B cell (primary cell): Measurements from ENCODE around the gene SLC2A13. TPM values are rescaled to one million over a fixed set of nuclear protein-coding genes. Genes with fewer than 3 reads are reported as not detected.

ENCODE experiments used
- ATAC-seq: fragments of 200-7000 bp; cut with Tn5 transposase; one replicate; pipeline ENCODE4 v1.10.0; 2021; ENCODE audit warnings: low read depth, mild to moderate bottlenecking, moderate number of reproducible peaks, moderate library complexity
- CTCF ChIA-PET: fragments of 350-600 bp; sonication (Branson Sonifier 250); formaldehyde crosslinking; loops from one replicate; lab custom pipeline; 2021; ENCODE audit warnings: antibody characterized with exemption, inconsistent platforms; lab: Charles Lee
- POLR2A ChIA-PET: fragments of 350-600 bp; sonication (Branson Sonifier 250); formaldehyde crosslinking; loops from one replicate; lab custom pipeline; 2021; ENCODE audit warnings: antibody characterized with exemption; lab: Charles Lee
- DNase-seq: peaks from one replicate; pipeline ENCODE4 v3.0.0; 2013
- H2AFZ ChIP-seq: 2 replicates; pipeline ENCODE4 v1.6.1; 2012; ENCODE audit warnings: mild to moderate bottlenecking, low read depth, low read length; ENCODE audit not compliant: insufficient read depth, poor library complexity, severe bottlenecking
- H3K27ac ChIP-seq, 2 donors: 1 replicate in 1 of 2; 2 replicates in 1 of 2; pipeline ENCODE4 v1.5.1; 2012 to 2013; ENCODE audit warnings: low read length in 2 of 2, mild to moderate bottlenecking in 2 of 2, moderate library complexity in 1 of 2
- H3K27me3 ChIP-seq, 4 experiments: fragments of 200-600 bp in 1 of 4; sonication (generic) in 1 of 4; replicated peaks in 1 of 4; 1 replicate in 2 of 4; 2 replicates in 2 of 4; pipeline versions ENCODE4 v1.6.1 to v1.7.0; 2013 to 2016; ENCODE audit warnings: low read length in 3 of 4, mild to moderate bottlenecking in 2 of 4, mixed read lengths in 1 of 4, moderate library complexity in 1 of 4; ENCODE audit not compliant: insufficient read depth in 4 of 4, control insufficient read depth in 3 of 4; ENCODE audit errors: control extremely low read depth in 1 of 4
- H3K36me3 ChIP-seq, 2 experiments: replicated peaks in 1 of 2; 1 replicate in 1 of 2; 2 replicates in 1 of 2; pipeline versions ENCODE4 v1.6.1 to v1.7.1; 2013; ENCODE audit warnings: low read length in 1 of 2; ENCODE audit not compliant: insufficient read depth in 2 of 2, control insufficient read depth in 1 of 2; ENCODE audit errors: control extremely low read depth in 1 of 2, extremely low read depth in 1 of 2
- H3K4me1 ChIP-seq, 2 donors: fragments of 200-600 bp in 1 of 2; sonication (generic) in 1 of 2; 1 replicate in 1 of 2; 2 replicates in 1 of 2; pipeline versions ENCODE4 v1.5.1 to v1.6.1; 2013 to 2017; ENCODE audit warnings: low read length in 2 of 2; ENCODE audit not compliant: control insufficient read depth in 2 of 2, insufficient read depth in 2 of 2
- H3K4me2 ChIP-seq: replicated peaks from 2 replicates; pipeline ENCODE3; 2012; ENCODE audit warnings: mild to moderate bottlenecking, low read depth, low read length; ENCODE audit not compliant: poor library complexity, severe bottlenecking
- H3K4me3 ChIP-seq, 5 experiments: fragments of 200-600 bp in 1 of 5; sonication (generic) in 1 of 5; 1 replicate in 3 of 5; 2 replicates in 2 of 5; pipeline versions ENCODE4 v1.5.1 to v1.7.0; 2011 to 2016; ENCODE audit warnings: low read length in 4 of 5, mild to moderate bottlenecking in 4 of 5, low read depth in 2 of 5, control low read depth in 1 of 5, moderate library complexity in 1 of 5; ENCODE audit not compliant: insufficient read depth in 1 of 5; ENCODE audit errors: control extremely low read depth in 1 of 5, extremely low read depth in 1 of 5
- H3K79me2 ChIP-seq: fragments of 200-600 bp; sonication (generic); one replicate; pipeline ENCODE4 v1.6.0; 2016; ENCODE audit warnings: low read length; ENCODE audit not compliant: control insufficient read depth, insufficient read depth
- H3K9ac ChIP-seq: fragments of 200-600 bp; sonication (generic); 2 replicates; pipeline ENCODE4 v1.6.1; 2017; ENCODE audit warnings: mild to moderate bottlenecking, low read length, moderate library complexity
- H3K9me3 ChIP-seq, 3 donors: one replicate each; pipeline versions ENCODE4 v1.6.1 to v1.7.1; 2013; ENCODE audit warnings: low read length in 2 of 3; ENCODE audit not compliant: control insufficient read depth in 2 of 3, insufficient read depth in 1 of 3; ENCODE audit errors: control extremely low read depth in 1 of 3
- H4K20me1 ChIP-seq: 2 replicates; pipeline ENCODE4 v1.6.0; 2012; ENCODE audit warnings: mild to moderate bottlenecking, low read length; ENCODE audit not compliant: insufficient read depth, control insufficient read depth, poor library complexity, severe bottlenecking
- H3K27ac Mint-ChIP-seq: one replicate; pipeline ENCODE4 v1.8.0; 2021; ENCODE audit warnings: mixed read lengths
- H3K27me3 Mint-ChIP-seq: one replicate; pipeline ENCODE4 v1.8.0; 2021; ENCODE audit warnings: mixed read lengths
- H3K4me1 Mint-ChIP-seq: one replicate; pipeline ENCODE4 v1.8.0; 2021; ENCODE audit warnings: mixed read lengths
- H3K4me3 Mint-ChIP-seq: one replicate; pipeline ENCODE4 v1.8.0; 2021; ENCODE audit warnings: mixed read lengths
- H3K9me3 Mint-ChIP-seq: one replicate; pipeline ENCODE4 v1.8.0; 2022; ENCODE audit warnings: mixed read lengths; ENCODE audit not compliant: insufficient read depth
- CTCF ChIP-seq: fragments of 200-600 bp; IDR thresholded peaks from one replicate; pipeline ENCODE4 v1.8.0; 2022; ENCODE audit warnings: antibody characterized with exemption, mild to moderate bottlenecking
- EZH2 ChIP-seq: IDR thresholded peaks from 2 replicates; pipeline ENCODE4 v1.6.1; 2012; ENCODE audit warnings: borderline replicate concordance, low read depth, mild to moderate bottlenecking, moderate library complexity, low read length; ENCODE audit not compliant: insufficient read depth, poor library complexity, severe bottlenecking
- WGBS: methylation state at CpG from one replicate; pipeline ENCODE4 v1.1.5; 2013; ENCODE audit warnings: missing lambda C conversion rate; ENCODE audit not compliant: insufficient coverage; 5-methylcytosine and 5-hydroxymethylcytosine counted together
- intact Hi-C: fragments of 100-400 bp; cut with micrococcal nuclease; formaldehyde crosslinking; loops from one replicate; pipeline ENCODE4 v1.10.0; 2022
- polyA plus RNA-seq: library from polyadenylated mRNA; depleted of rRNA; stranded (reverse); fragments of >200 nt; gene quantifications from 2 replicates; pipeline ENCODE4 v1.2.3, GENCODE V29; 2012
- total RNA-seq, 2 donors: library from RNA; stranded (reverse); fragments of 120-200 nt in 1 of 2; gene quantifications; 1 replicate in 1 of 2; 2 replicates in 1 of 2; pipeline versions ENCODE4 v1.2.3 to v1.2.4, GENCODE V29; 2013 to 2022

SLC2A13 gene
- total and polyA plus RNA-seq, 2 donors (not counting 1 experiment from before 2014, with no cell fraction given), result 2.1 to 8.6 TPM

GRCh38 chr12:40098406-40099145, 7.3 kb downstream of the SLC2A13 start:
- Histone ChIP-seq H3K9me3 (peaks cover 0 to 1% (median 0%) of the 10 kb centered on the region in 3 donors), H3K9ac (no peak overlapping the region), H4K20me1 (no peaks in the 10 kb centered on the region), H3K27ac (no peak overlapping the region), H3K27me3 (no peaks in the 10 kb centered on the region), H3K79me2 (no peaks in the 10 kb centered on the region), H3K4me3 (no peak overlapping the region), H3K4me1 (no peaks in the 10 kb centered on the region), H2AFZ (no peak overlapping the region), H3K36me3 (no peaks in the 10 kb centered on the region), H3K4me2 (no peak overlapping the region)
- WGBS, result 97% methylated on average over 9 of the region's 11 CpGs
- CTCF ChIA-PET, result no interaction called here
- H3K27ac Mint-ChIP-seq, result no peak overlapping the region
- no peaks in the 10 kb centered on the region for H3K9me3 Mint-ChIP-seq
- no peak for TF ChIP-seq EZH2
- no peak for TF ChIP-seq CTCF
- no peak for DNase-seq
- H3K4me1 Mint-ChIP-seq, result peaks cover 4% of the 10 kb centered on the region
- no peak overlapping the region for H3K4me3 Mint-ChIP-seq
- POLR2A ChIA-PET, result no interaction called here
- intact Hi-C loops, result no loop called here
- H3K27me3 Mint-ChIP-seq, result no peaks in the 10 kb centered on the region
- ATAC-seq, result no peak

- no peaks in the 10 kb centered on the region for H3K36me3 ChIP-seq
- H3K9me3 ChIP-seq, result peaks cover 0 to 1% (median 0%) of the 10 kb centered on the region in 3 donors
- ChIA-PET POLR2A (no interaction called here), CTCF (no interaction called here)
- intact Hi-C loops, result no loop called here
- Mint-ChIP-seq H3K27me3 (no peaks in the 10 kb centered on the region), H3K27ac (no peak overlapping the region), H3K4me3 (no peak overlapping the region), H3K9me3 (no peaks in the 10 kb centered on the region), H3K4me1 (no peaks in the 10 kb centered on the region)
- no peaks in the 10 kb centered on the region for H3K79me2 ChIP-seq
- no peak overlapping the region for H2AFZ ChIP-seq
- no peak for ATAC-seq
- H4K20me1 ChIP-seq, result no peaks in the 10 kb centered on the region
- WGBS, result 96% methylated on average over 4 of the region's 4 CpGs
- no peak overlapping the region for H3K4me2 ChIP-seq
- no peaks in the 10 kb centered on the region for H3K27me3 ChIP-seq
- no peak overlapping the region for H3K27ac ChIP-seq
- DNase-seq, result no peak
- no peak overlapping the region for H3K9ac ChIP-seq
- TF ChIP-seq EZH2 (no peak), CTCF (no peak)
- no peak overlapping the region for H3K4me3 ChIP-seq
- H3K4me1 ChIP-seq, result no peaks in the 10 kb centered on the region
These were observed 12.4 kb downstream of the SLC2A13 start for GRCh38 chr12:40093512-40093911.
